Caki2 (cell line): Measurements from ENCODE around the gene IMPDH2. TPM values are rescaled to one million over a fixed set of nuclear protein-coding genes. Genes with fewer than 3 reads are reported as not detected.
"Not testable (repeated sequence)": the region's sequence is repeated elsewhere in the genome, so short reads cannot be mapped to it uniquely, and the experiment has no call there.

Source experiments
- DNase-seq: peaks from one replicate; pipeline ENCODE4 v3.0.0-alpha.2; 2015; ENCODE audit warnings: low read depth
- in situ Hi-C: cut with HindIII; loops from 2 replicates; pipeline ENCODE4 v1.10.0; 2016; ENCODE audit warnings: low sequenced_read_pairs, low pct_unique_long_range_greater_than_20kb, mixed read lengths
- total RNA-seq: library from RNA; depleted of rRNA; stranded (reverse); fragments of >200 nt; shearing (Covaris generic); gene quantifications from 2 replicates; pipeline ENCODE4 v1.2.3, GENCODE V29; 2014; ENCODE audit warnings: low replicate concordance

The IMPDH2 gene
- total RNA-seq, 1 experiment from 2014 or later = 291 TPM

DNA sequence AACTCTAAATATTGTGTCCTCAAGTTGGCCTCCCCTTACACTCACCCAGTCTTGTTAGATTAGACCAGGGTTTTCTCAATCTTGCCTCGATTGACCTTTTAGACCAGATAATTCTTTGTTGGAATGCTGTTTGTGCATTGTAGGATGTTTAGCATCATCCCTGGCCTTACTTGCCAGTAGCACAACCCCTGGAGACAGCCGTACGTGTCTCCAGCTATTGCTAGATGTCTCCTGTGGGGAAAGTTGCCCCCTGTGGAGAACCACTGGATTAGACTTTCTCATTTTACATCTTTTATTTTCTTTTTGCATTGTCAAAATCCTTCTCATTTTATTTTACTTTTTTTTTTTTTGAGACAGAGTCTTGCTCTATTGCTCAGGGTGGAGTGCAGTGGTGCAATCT is 19.8 kb downstream of the IMPDH2 start:
- in situ Hi-C loops = no loop called here
- DNase-seq = no peak

DNA sequence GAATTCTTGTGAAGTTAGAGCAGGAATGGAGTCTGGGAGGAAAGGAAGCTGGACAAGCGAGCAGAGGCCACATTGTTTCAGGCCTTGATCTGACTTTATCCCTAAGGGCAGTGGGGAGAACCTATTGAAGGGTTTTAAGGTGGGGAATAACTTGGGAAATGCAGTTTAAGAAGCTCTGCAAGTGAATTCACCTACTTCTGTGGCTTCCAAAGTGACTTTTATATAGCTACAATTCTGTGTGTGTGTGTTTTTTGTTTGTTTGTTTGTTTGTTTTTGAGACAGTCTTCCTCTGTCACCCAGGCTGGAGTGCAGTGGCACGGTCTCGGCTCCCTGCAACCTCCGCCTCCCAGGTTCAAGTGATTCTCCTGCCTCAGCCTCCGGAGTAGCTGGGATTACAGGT is 20.6 kb downstream of the IMPDH2 start:
- DNase-seq, in situ Hi-C loops: not testable (repeated sequence)

DNA sequence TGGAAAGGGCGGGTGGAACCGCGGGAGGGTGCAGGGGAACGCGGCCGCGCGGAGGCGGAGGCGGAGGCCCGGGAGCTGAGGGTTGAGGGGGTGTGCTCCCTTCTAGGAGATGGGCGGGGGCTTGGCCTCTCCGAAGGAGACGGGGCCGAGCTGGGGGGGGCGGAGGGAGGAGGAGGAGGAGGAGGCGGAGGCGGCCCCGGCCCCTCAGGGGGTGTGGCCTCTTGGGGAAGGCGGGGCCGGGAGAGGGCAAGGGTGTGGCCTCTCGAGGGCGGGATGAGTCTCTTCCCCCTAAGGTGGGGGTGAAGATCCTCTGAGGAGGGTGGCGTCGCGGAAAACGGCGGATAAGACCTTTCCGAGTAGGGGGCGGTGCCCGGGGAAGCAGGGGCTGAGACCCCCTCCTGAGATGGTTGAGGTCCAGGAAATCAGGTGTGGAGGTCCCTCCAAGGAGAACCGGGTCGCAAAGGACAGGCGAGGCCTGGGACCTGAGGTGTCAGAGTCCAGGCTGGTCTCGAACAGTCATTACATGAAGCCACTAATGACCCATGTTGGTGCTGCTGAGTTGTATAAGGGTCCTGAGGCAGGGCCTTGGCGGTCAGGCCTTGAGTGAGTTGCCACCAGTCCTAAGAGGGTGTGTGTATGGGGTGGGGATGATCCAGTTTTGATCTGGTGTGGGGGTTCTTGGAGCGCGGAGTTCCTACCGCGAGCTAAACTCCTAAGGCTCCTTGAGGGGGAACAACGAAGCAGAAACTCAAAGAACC is 21.2 kb downstream of the IMPDH2 start:
- in situ Hi-C loops = no loop called here
- peak; percentile 89 for DNase-seq

- DNase-seq = peak; percentile 96
These were observed 22.0 kb downstream of the IMPDH2 start, which contains the start of gene WDR6 for GRCh38 chr3:49007068-49007770. Gene WDR6 (plus strand): TSS chr3:49007391. CDS start chr3:49007432, 41 bp downstream.

DNA sequence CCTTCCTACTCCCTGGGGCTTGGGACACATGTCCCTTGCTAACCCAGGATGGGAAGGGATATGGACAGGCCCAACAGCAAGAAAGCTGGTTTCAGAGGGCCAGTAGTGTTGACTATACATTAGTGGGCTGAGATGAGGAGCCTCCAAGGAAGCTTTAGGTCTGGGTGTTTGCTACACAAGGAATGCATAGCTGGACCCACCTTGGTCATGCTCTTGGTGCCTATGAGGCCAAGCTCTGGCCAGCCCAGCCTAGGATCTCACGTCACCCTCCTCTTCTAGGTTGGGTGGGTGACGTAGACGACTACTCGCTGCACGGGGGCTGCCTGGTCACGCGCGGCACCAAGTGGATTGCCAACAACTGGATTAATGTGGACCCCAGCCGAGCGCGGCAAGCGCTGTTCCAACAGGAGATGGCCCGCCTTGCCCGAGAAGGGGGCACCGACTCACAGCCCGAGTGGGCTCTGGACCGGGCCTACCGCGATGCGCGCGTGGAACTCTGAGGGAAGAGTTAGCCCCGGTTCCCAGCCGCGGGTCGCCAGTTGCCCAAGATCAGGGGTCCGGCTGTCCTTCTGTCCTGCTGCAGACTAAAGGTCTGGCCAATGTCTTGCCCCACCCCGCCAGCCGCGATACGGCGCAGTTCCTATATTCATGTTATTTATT is 22.7 kb downstream of the IMPDH2 start:
- in situ Hi-C loops = no loop called here
- DNase-seq = no peak

More at GRCh38 chr3:49007068-49007770, 22.0 kb downstream of the IMPDH2 start, which contains the start of gene WDR6:
- in situ Hi-C loops = no loop called here

DNA sequence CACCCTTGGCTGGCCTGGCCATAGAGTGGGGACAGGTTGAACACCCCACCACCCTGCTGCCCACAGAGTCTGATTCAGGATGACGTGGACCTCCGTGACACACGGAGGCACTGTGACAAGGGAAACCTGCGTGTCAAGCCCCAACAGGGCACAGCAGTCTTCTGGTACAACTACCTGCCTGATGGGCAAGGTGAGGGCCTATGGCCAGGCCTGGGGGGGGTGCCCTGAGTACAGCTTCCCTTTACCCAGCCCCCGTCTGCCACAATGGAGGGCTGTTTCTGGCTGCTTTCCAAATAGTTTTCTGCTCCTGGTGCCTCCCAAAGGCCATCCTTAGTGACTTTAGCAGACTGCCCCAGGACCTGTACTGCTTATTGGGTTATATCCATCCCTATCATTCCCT is 23.2 kb downstream of the IMPDH2 start:
- no peak for DNase-seq
- in situ Hi-C loops = no loop called here

GRCh38 chr3:49005303-49005680 is 23.9 kb downstream of the IMPDH2 start:
- in situ Hi-C loops = no loop called here
- no peak for DNase-seq

- in situ Hi-C loops = no loop called here
These were observed 24.6 kb downstream of the IMPDH2 start for GRCh38 chr3:49004352-49005302.

GRCh38 chr3:49001155-49001554 is 28.0 kb downstream of the IMPDH2 start:
- DNase-seq = no peak
- in situ Hi-C loops = no loop called here

More at GRCh38 chr3:49004352-49005302, 24.6 kb downstream of the IMPDH2 start:
- no peak for DNase-seq

- DNase-seq = no peak
- in situ Hi-C loops = no loop called here
These were observed 29.9 kb downstream of the IMPDH2 start for GRCh38 chr3:48999085-48999858.

DNA sequence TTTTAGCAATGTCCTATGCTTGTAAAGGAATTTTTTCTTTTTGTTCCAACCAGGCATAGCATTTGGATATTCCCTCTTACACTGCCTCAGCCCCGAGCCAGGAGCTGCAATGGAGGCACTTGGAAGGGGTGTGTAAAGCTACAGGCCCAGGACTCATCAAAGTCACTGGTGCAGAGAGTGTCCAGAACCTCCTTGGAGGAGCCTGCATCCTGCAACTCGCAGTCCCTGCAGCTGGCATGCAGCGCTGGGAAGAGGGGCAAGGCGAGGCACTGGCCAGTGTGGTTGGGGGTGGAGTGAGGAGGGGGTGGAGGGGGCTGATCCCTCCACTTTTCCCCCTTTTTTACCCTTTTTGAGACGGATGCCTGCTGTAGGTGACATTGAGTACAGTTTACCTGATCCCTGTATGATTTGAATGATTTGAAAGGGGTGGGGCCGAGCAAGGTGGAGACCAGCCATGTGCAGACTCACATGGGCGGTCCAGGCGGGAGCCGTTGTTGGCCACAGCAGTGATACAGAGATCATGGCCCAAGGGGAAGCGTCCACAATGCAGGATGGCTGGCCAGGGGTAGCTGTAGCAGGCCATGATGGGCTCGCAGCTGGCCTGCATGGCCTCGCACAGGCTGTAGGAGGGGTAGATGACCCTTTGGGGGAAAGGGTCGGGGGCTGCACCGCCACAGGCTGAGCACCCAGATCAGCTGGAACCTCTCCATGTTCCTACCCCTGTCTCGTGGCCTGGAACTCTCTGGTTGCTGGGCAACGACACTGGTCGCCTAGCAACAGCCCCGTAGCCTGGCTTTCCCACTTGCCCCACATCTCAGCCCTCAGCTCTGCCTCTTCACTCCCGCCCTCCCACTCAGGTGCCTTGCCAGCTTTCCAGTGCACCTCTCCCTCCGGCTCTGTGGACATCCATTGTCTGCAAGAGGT is 31.2 kb downstream of the IMPDH2 start:
- no peak for DNase-seq
- in situ Hi-C loops = no loop called here

GRCh38 chr3:48997102-48997635 is 32.0 kb downstream of the IMPDH2 start:
- in situ Hi-C loops = no loop called here
- no peak for DNase-seq

GRCh38 chr3:48996640-48997039 is 32.6 kb downstream of the IMPDH2 start:
- in situ Hi-C loops = no loop called here

GRCh38 chr3:48993834-48994233 is 35.4 kb downstream of the IMPDH2 start:
- DNase-seq = no peak
- in situ Hi-C loops = no loop called here

More at GRCh38 chr3:48996640-48997039, 32.6 kb downstream of the IMPDH2 start:
- DNase-seq = no peak

DNA sequence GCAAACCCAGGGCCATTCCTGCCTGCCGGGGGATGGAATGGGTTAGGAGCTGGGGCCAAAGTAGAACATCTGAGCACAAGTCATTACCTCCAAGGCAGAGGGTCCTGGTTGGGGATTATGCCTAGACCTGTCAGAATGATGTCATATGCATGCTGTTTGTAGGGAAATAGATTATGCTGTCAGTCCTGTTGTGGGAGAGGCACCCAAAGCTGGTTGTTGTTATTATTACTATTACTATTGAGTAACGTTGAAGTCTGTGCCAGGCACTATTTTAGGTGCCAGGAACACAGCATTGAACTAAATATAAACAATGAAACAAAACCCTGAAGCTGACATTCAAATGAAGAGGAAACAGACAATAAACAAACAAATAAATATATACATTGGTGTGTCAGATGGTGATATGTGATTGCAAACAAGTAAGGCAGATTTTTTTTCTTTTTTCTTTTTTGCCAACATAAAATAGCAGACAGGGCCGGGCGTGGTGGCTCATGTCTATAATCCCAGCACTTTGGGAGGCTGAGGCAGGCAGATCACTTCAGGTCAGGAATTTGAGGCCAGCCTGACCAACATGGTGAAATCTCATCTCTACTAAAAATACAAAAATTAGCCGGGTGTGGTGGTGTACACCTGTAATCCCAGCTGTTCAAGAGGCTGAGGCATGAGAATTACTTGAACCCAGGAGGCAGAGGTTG is 37.2 kb downstream of the IMPDH2 start:
- in situ Hi-C loops = no loop called here
- no peak for DNase-seq
